Measurements from ENCODE around the gene BCORL1.

BCORL1 gene

DNA sequence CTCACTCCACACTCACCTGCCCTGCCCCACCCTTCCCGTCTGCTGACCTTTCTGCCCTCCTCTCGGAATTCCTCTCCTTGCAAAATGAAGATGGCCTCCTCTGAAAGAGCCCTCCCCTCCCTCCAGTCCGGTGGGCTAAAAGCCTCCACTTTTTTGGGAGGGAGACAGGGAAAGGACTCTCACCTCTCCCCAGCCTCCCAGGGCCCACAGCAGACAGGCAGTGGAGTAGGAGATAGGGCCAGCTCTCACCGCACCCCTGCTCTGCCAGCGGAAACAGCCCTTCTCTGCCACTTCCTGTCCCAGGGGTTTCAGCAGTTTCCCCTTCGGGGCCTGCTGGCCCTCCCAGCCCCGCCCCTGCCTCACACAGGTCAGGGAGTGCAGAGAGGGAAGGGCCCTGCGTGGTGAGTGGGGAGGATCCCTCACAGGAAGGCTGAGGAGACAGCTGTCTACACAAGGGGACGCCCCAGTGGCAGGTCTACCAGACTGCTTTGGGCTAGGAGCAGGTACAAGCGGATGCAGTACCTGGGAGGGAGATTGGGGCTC is 109.6 kb downstream of the BCORL1 start:
- DNase-seq (ENCODE audit: low read depth in 2 of 2), result peak; percentile 76 to 86

DNA sequence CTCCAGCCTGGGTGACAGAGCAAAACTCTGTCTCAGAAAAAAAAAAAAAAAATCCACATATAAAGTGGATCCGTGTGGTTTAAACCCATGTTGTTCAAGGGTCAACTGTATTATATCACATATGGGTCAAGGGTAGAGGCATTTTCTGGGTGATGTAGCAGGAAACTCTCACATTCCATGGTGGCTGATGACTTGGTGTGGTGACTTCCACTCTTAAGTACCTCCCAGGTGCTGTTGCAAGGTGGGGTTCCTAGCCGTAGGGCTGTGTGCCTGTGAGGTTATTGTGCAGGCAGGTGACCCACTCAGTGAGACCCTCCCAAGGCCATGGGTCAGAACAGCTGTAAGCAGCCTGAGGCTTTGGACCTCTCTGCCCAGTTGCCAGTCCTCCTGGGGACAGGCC is 110.8 kb downstream of the BCORL1 start:
- DNase-seq (ENCODE audit: low read depth in 2 of 2), result no peak

DNA sequence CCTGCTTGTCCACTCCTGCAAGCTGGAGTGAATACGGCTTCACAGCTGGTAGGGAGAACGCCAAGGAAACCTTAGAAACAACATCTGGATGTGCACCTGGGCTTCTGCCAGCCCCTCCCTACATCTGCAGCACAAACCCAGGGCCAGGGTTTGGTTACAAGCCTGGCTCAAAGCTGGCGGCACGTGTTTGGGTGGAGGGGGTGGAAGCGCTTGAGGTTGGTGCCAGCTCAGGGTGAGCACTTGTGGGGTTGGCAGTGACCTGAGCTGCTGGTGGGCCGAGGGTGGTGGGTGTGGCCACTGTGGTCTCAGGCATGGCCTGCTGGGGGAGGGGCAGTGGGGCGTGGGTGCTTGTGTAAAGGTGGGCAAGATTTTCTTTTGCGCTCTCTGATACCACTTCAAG is 112.3 kb downstream of the BCORL1 start:
- no peak for DNase-seq (ENCODE audit: low read depth in 2 of 2)

DNA sequence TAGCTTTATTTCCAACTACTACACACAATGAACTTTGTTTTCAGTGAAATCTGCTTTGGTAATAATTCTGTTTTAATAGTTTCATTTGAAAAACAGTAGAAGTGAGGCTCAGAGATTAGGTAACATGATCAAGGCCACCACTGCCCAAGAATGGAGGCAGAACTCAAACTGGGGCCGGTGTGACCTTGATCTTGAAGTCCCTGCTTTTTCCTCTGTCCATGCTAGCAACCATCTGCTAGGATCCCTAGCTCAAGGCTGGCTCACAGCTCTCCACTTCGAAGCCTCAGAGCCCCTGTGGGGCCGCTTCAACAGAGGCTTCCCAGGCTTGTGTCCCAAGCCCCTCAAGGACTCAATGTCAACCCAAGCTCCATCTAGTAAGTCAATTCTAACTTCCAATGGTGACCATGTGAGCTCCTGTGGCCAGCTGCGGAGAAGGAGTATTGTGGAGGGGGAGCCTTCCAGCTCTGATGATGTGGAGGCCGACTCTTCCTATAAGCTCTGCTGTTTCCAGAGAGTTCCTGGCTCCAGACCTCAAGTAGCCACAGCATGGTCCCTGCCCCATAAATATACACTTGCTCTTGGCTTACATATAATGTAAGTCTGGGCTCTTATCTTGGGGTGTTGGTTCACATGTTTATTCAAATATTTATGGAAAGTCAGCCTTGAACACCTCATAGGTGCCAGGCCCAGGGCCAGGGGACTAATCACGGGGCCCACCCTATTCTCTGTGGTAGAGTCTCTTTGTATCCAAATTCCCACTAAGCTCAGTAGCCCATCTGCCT is 113.0 kb downstream of the BCORL1 start:
- DNase-seq (ENCODE audit: low read depth in 2 of 2), result no peak

DNA sequence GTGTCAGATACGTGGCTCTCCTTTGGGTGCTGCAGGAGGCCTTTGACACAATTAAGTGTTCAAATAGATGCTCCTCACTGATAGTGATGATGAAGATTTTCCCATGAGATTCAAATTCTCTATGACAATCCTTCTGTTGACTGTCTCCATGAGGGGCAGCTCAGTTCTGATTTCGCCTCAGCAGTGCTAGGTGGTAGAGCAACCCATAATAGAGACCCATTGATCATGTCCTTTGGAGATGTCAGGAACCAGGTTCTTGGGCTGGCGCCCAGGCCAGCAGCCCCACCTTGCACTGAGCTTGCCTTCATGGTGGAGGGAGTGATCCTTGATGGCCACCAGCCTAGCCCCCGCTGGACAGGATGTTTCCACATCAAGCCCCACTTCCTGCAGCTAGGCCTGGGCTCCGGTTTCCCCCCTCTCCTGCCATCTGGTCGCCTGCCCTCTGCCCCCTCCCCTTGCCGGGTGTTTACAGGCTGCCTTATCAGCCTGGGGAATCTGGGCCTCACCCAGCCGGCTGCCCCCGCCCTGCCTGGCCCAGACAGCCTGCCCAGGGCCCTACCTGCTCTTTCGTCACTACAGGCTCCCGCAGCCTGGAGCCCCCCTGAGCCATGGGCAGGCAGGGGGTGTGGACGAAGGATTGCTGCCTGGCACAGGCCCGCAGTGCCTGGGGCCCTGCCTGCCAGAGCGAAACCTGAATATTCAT is 115.2 kb downstream of the BCORL1 start:
- no peak for DNase-seq (ENCODE audit: low read depth in 2 of 2)

DNA sequence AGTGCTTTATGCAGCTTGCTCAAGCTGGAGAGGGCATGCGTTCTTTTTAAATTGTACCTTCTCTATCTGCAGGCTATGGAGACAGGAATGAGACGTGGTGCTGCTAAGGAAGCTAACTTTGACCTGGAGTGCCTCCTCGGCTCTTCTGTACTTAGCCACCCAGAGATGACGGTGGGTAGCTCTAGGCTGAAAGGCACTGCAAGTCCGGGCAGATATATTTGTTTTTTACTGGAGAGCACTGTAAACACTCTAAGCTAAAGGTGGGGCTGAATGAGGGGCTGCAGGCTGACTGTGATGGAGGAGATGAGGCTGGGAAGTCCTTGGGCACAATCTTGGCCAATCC is 115.7 kb downstream of the BCORL1 start:
- no peak for DNase-seq (ENCODE audit: low read depth in 2 of 2)

DNA sequence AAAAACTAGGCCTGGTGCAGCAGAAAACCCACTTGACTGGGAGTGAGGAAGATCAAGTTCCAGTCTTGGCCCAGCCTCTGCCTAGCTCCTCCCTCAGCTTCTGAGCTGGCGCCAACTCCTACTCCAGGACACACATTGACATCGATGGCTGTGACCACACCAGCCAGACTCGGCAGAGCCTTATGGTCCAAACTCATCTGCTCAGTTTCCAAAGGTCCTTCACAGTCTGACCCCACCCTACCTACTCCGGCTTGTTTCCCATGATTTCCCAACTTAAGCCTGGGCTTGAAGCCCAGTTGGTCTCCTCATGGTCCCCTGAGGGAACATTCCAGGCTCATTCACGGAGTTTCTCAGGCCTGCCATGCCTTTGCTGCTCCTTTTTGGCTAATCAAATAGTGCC is 117.7 kb downstream of the BCORL1 start:
- no peak for DNase-seq (ENCODE audit: low read depth in 2 of 2)

DNA sequence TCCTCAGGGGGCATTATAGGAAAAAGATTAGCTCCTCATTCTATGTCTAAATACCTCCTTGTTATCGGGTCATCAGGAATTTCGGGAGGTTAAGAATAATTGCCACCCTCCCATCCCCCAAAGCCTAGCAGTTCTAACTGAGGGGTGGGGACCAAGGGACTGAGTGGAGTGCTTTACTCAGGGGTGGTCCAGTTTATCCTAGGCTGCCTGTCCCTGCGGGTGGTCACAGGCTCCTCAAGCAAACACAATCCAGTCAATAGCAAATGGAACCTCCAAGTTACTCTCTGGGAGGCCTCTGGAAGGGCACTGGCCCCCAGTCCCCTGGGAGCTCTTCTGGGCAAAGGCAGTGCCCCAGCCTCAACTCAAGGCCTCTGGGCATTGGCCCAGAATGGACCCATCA is 121.2 kb downstream of the BCORL1 start:
- no peak for DNase-seq (ENCODE audit: low read depth in 2 of 2)

DNA sequence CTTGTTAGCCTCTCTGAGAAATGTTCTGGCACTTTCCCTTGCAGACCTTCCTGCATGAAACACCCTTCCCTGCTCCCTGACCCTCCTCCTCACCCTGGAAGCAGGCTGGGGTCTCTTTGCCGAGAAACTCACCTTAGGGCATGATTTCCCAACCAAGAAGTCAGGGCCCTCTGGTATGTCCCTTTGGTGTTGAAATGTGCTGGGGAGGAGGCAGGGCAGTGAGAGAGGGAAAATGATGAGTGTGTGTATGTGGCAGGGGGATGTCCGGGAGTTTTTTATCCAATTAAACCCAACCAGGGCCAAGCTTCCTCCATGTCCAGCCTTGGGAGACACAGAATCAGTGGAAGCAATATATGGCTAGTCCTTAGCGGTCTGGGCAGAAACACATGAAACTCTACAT is 122.8 kb downstream of the BCORL1 start:
- no peak for DNase-seq (ENCODE audit: low read depth in 2 of 2)

DNA sequence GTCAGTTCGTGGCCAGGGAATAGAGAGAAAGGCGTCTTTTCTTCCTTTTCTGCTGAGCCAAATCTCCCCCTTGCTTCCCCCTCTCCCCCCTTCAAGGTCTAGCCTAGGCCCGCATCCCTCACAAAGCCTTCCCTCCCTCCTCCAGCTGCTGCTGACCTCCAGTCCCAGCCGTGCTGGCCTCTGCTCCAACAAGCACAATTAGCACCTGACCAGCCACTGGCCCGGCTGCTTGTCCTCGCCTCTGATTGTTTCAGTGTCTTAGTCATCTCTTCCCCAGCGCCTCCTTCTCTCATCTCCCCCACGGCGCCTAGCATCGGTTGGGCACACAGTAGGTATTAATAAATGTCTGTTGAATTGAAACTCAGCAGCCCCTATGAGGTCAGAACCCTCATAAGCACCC is 123.6 kb downstream of the BCORL1 start:
- DNase-seq (ENCODE audit: low read depth in 2 of 2), result no peak

All from stimulated activated CD8-positive, alpha-beta memory T cell treated with anti-CD3 and anti-CD28 coated beads, Interleukin-15, amount 100 ng/mL, for 48 hours (primary cell).